Activated T-cell treated with anti-CD3 and anti-CD28 coated beads, Interleukin-2, amount 50 U/mL, for 24 hours (primary cell): Measurements from ENCODE around the gene NRL.

Experiments used
- DNase-seq: peaks from one replicate; pipeline ENCODE4 v3.0.0-alpha.2; 2020
- H3K27ac Mint-ChIP-seq: 2 replicates; pipeline ENCODE4 v1.8.0; 2020; ENCODE audit warnings: mild to moderate bottlenecking, mixed read lengths
- H3K27me3 Mint-ChIP-seq: 2 replicates; pipeline ENCODE4 v1.8.0; 2020; ENCODE audit warnings: mixed read lengths
- H3K36me3 Mint-ChIP-seq: 2 replicates; pipeline ENCODE4 v1.8.0; 2020; ENCODE audit warnings: low read depth, mixed read lengths
- H3K4me1 Mint-ChIP-seq: 2 replicates; pipeline ENCODE4 v1.8.0; 2020; ENCODE audit warnings: low read depth, mixed read lengths
- H3K4me3 Mint-ChIP-seq: 2 replicates; pipeline ENCODE4 v1.8.0; 2020; ENCODE audit warnings: mild to moderate bottlenecking, moderate library complexity, mixed read lengths
- H3K9me3 Mint-ChIP-seq: 2 replicates; pipeline ENCODE4 v1.8.0; 2020; ENCODE audit warnings: mixed read lengths

Gene NRL

GRCh38 chr14:24067133-24068082, 47.3 kb downstream of the NRL start:
- no peak overlapping the region for H3K27ac Mint-ChIP-seq
- H3K4me3 Mint-ChIP-seq: no peak overlapping the region
- peaks cover 16% of the 10 kb centered on the region for H3K4me1 Mint-ChIP-seq
- H3K36me3 Mint-ChIP-seq: no peaks in the 10 kb centered on the region
- no peak for DNase-seq
- no peaks in the 10 kb centered on the region for H3K9me3 Mint-ChIP-seq
- peaks cover 9% of the 10 kb centered on the region for H3K27me3 Mint-ChIP-seq

- Mint-ChIP-seq H3K4me1 (peaks cover 14% of the 10 kb centered on the region), H3K4me3 (no peak overlapping the region), H3K36me3 (no peaks in the 10 kb centered on the region), H3K27me3 (peaks cover 9% of the 10 kb centered on the region), H3K9me3 (no peaks in the 10 kb centered on the region), H3K27ac (no peak overlapping the region)
- no peak for DNase-seq
Observed at GRCh38 chr14:24066496-24067132, 48.1 kb downstream of the NRL start.

GRCh38 chr14:24065408-24065807, 49.3 kb downstream of the NRL start:
- H3K9me3 Mint-ChIP-seq: no peaks in the 10 kb centered on the region
- DNase-seq: no peak
- H3K4me1 Mint-ChIP-seq: peaks cover 4% of the 10 kb centered on the region
- H3K4me3 Mint-ChIP-seq: no peak overlapping the region
- H3K36me3 Mint-ChIP-seq: no peaks in the 10 kb centered on the region
- H3K27me3 Mint-ChIP-seq: peaks cover 9% of the 10 kb centered on the region
- H3K27ac Mint-ChIP-seq: no peak overlapping the region

- H3K36me3 Mint-ChIP-seq: no peaks in the 10 kb centered on the region
- DNase-seq: no peak
- H3K9me3 Mint-ChIP-seq: no peaks in the 10 kb centered on the region
- no peak overlapping the region for H3K27ac Mint-ChIP-seq
- H3K4me1 Mint-ChIP-seq: no peaks in the 10 kb centered on the region
- H3K4me3 Mint-ChIP-seq: no peak overlapping the region
- H3K27me3 Mint-ChIP-seq: peaks cover 4% of the 10 kb centered on the region
Observed at GRCh38 chr14:24064856-24065255, 49.9 kb downstream of the NRL start.

GRCh38 chr14:24064091-24064795, 50.5 kb downstream of the NRL start:
- DNase-seq: no peak
- Mint-ChIP-seq H3K27ac (no peak overlapping the region), H3K4me1 (no peaks in the 10 kb centered on the region), H3K4me3 (no peak overlapping the region), H3K9me3 (no peaks in the 10 kb centered on the region), H3K27me3 (no peaks in the 10 kb centered on the region), H3K36me3 (no peaks in the 10 kb centered on the region)

- H3K36me3 Mint-ChIP-seq: no peaks in the 10 kb centered on the region
- H3K4me3 Mint-ChIP-seq: no peak overlapping the region
- no peaks in the 10 kb centered on the region for H3K27me3 Mint-ChIP-seq
- no peaks in the 10 kb centered on the region for H3K4me1 Mint-ChIP-seq
- H3K9me3 Mint-ChIP-seq: no peaks in the 10 kb centered on the region
- H3K27ac Mint-ChIP-seq: no peak overlapping the region
- no peak for DNase-seq
Observed at GRCh38 chr14:24063263-24063836, 51.4 kb downstream of the NRL start.

- DNase-seq: no peak
- Mint-ChIP-seq H3K4me3 (no peak overlapping the region), H3K4me1 (peaks cover 2% of the 10 kb centered on the region), H3K27me3 (no peaks in the 10 kb centered on the region), H3K36me3 (no peaks in the 10 kb centered on the region), H3K27ac (no peak overlapping the region), H3K9me3 (no peaks in the 10 kb centered on the region)
Observed at GRCh38 chr14:24062216-24062980, 52.4 kb downstream of the NRL start.

- H3K27me3 Mint-ChIP-seq: no peaks in the 10 kb centered on the region
- no peak for DNase-seq
- no peaks in the 10 kb centered on the region for H3K36me3 Mint-ChIP-seq
- H3K4me1 Mint-ChIP-seq: peaks cover 2% of the 10 kb centered on the region
- no peaks in the 10 kb centered on the region for H3K9me3 Mint-ChIP-seq
- no peak overlapping the region for H3K4me3 Mint-ChIP-seq
- H3K27ac Mint-ChIP-seq: no peak overlapping the region
Observed at GRCh38 chr14:24060984-24061913, 53.5 kb downstream of the NRL start.

- Mint-ChIP-seq H3K4me1 (peaks cover 2% of the 10 kb centered on the region), H3K27me3 (peaks cover under 1% of the 10 kb centered on the region), H3K9me3 (no peaks in the 10 kb centered on the region), H3K27ac (no peak overlapping the region), H3K36me3 (no peaks in the 10 kb centered on the region), H3K4me3 (no peak overlapping the region)
- no peak for DNase-seq
Observed at GRCh38 chr14:24060443-24060842, 54.3 kb downstream of the NRL start.

GRCh38 chr14:24059841-24060388, 54.8 kb downstream of the NRL start:
- Mint-ChIP-seq H3K4me1 (peaks cover 2% of the 10 kb centered on the region), H3K27me3 (peaks cover 6% of the 10 kb centered on the region), H3K36me3 (no peaks in the 10 kb centered on the region), H3K9me3 (no peaks in the 10 kb centered on the region), H3K4me3 (no peak overlapping the region), H3K27ac (no peak overlapping the region)
- DNase-seq: no peak

GRCh38 chr14:24058951-24059475, 55.7 kb downstream of the NRL start:
- Mint-ChIP-seq H3K27ac (no peak overlapping the region), H3K4me3 (no peak overlapping the region), H3K4me1 (peaks cover 3% of the 10 kb centered on the region), H3K36me3 (no peaks in the 10 kb centered on the region), H3K9me3 (no peaks in the 10 kb centered on the region), H3K27me3 (peaks cover 9% of the 10 kb centered on the region)
- DNase-seq: no peak

- peak overlapping the region; percentile 69 for H3K27ac Mint-ChIP-seq
- peak; percentile 64 for DNase-seq
- peaks cover 9% of the 10 kb centered on the region for H3K4me1 Mint-ChIP-seq
- no peak overlapping the region for H3K4me3 Mint-ChIP-seq
- H3K27me3 Mint-ChIP-seq: peaks cover 9% of the 10 kb centered on the region
- no peaks in the 10 kb centered on the region for H3K36me3 Mint-ChIP-seq
- no peaks in the 10 kb centered on the region for H3K9me3 Mint-ChIP-seq
Observed at GRCh38 chr14:24058260-24058950, 56.3 kb downstream of the NRL start.
